Progenitor cell of endocrine pancreas (in vitro differentiated cells): Measurements from ENCODE around the gene CLSTN2. TPM values are rescaled to one million over a fixed set of nuclear protein-coding genes. Genes with fewer than 3 reads are reported as not detected.

ENCODE experiments used
- DNase-seq: peaks from one replicate; pipeline ENCODE4 v3.0.0; 2021; ENCODE audit warnings: low spot score; ENCODE audit not compliant: unreplicated experiment
- H3K27ac Mint-ChIP-seq: 2 replicates; pipeline ENCODE4 v1.8.0; 2021; ENCODE audit warnings: mild to moderate bottlenecking, moderate library complexity, mixed read lengths
- H3K27me3 Mint-ChIP-seq: 2 replicates; pipeline ENCODE4 v1.8.0; 2021; ENCODE audit warnings: mixed read lengths
- H3K36me3 Mint-ChIP-seq: 2 replicates; pipeline ENCODE4 v1.8.0; 2022; ENCODE audit warnings: mixed read lengths; ENCODE audit not compliant: insufficient read depth
- H3K4me1 Mint-ChIP-seq: 2 replicates; pipeline ENCODE4 v1.8.0; 2021; ENCODE audit warnings: low read depth, mixed read lengths
- H3K4me3 Mint-ChIP-seq: 2 replicates; pipeline ENCODE4 v1.8.0; 2021; ENCODE audit warnings: low read depth, mild to moderate bottlenecking, moderate library complexity, mixed read lengths
- H3K9me3 Mint-ChIP-seq: 2 replicates; pipeline ENCODE4 v1.8.0; 2021; ENCODE audit warnings: low read depth, mixed read lengths
- long read RNA-seq: library from polyadenylated mRNA; unstranded; transcript quantifications from one replicate; pipeline ENCODE4 v2.0.0, GENCODE V29; 2020
- total RNA-seq: library from RNA; stranded (reverse); gene quantifications from 2 replicates; pipeline ENCODE4 v1.2.1, GENCODE V29; 2021
- TF ChIP-seq, protein P1 (sequence below): fragments of 200-600 bp; sonication (generic); IDR thresholded peaks from one replicate; pipeline ENCODE4 v1.5.0; 2021; ENCODE audit warnings: antibody characterized with exemption, mild to moderate bottlenecking; ENCODE audit not compliant: unreplicated experiment

The CLSTN2 gene
- total RNA-seq = 2.8 and 2.9 TPM in 2 replicates
- long read RNA-seq, partial matches to known transcripts = 3 of 4 reads
- long read RNA-seq, other reads (novel, unspliced or antisense) = 1 of 4 reads

DNA sequence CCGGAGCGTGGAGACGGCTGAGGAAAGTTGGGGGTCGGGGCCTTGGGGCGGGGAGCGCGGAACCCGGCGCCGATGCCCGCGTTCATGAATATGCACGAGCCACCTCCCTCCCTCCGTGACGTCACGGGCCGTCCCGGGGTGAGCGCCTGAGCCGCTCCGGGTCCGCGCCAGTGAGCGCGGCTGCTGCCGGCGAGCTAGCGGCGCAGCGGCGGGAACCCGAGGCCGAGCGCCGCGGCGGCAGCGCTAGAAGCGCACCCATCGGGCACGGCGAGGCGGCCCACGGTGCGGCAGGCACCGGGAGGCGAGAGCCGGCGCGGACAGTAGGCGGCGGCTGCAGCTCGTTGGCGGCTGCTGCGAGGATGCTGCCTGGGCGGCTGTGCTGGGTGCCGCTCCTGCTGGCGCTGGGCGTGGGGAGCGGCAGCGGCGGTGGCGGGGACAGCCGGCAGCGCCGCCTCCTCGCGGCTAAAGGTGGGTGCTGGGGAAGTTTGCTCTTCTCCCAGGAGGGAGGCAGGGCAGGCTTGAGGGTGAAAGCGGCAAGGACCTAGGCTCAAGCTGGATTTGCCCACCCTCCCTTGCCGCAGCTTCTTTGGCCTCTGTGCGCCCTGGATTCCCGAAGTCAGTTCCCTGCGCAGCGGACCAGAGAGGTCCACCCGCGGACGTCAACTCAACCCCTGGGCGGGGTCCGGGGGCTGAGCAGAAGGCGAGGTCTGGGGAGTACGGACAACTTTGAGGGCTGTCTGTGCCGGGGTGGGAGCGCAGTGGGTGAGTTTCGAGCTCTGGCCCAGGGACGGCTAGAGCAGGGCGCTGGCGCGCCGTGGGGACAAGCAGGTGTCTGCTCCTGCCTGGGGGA is at the start of gene CLSTN2:
TSS of gene CLSTN2 (plus strand) at position 170 of the 850 bp plus-strand sequence.
- Mint-ChIP-seq H3K4me3 (peak within 1 kb of the TSS; percentile 77), H3K27me3 (peaks cover 61% of the 10 kb centered on the region), H3K27ac (no peak within 1 kb of the TSS), H3K9me3 (no peaks in the 10 kb centered on the region), H3K4me1 (peaks cover 11% of the 10 kb centered on the region), H3K36me3 (no peaks in the 10 kb centered on the region)
- peak; percentile 66 for DNase-seq
- TF ChIP-seq, protein P1, sequence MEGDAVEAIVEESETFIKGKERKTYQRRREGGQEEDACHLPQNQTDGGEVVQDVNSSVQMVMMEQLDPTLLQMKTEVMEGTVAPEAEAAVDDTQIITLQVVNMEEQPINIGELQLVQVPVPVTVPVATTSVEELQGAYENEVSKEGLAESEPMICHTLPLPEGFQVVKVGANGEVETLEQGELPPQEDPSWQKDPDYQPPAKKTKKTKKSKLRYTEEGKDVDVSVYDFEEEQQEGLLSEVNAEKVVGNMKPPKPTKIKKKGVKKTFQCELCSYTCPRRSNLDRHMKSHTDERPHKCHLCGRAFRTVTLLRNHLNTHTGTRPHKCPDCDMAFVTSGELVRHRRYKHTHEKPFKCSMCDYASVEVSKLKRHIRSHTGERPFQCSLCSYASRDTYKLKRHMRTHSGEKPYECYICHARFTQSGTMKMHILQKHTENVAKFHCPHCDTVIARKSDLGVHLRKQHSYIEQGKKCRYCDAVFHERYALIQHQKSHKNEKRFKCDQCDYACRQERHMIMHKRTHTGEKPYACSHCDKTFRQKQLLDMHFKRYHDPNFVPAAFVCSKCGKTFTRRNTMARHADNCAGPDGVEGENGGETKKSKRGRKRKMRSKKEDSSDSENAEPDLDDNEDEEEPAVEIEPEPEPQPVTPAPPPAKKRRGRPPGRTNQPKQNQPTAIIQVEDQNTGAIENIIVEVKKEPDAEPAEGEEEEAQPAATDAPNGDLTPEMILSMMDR = no peak

DNA sequence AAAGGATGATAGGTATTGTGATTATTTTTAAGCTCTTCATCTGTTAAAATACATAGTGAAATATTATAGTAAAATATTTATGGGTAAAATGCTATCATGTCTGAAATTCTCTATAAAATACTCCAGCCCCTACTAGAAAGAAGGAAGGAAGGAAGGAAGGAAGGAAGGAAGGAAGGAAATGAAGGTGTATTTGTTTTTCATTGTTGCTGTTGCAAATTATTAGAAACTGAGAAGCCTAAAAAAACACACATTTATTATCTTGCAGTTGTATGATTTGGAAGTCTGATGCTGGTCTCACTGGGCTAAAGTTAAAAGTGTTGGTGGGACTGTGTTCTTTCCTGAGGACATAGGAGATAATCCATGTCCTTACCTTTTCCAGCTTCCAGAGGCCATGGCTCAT is 47.6 kb upstream of the CLSTN2 start:
- DNase-seq = no peak
- no peak overlapping the region for H3K4me3 Mint-ChIP-seq
- H3K27me3 Mint-ChIP-seq = no peaks in the 10 kb centered on the region
- H3K27ac Mint-ChIP-seq = no peak overlapping the region
- TF ChIP-seq, protein P1 = no peak
- peaks cover 10% of the 10 kb centered on the region for H3K9me3 Mint-ChIP-seq
- no peaks in the 10 kb centered on the region for H3K4me1 Mint-ChIP-seq
- no peaks in the 10 kb centered on the region for H3K36me3 Mint-ChIP-seq

- H3K27me3 Mint-ChIP-seq = no peaks in the 10 kb centered on the region
- H3K27ac Mint-ChIP-seq = no peak overlapping the region
- no peaks in the 10 kb centered on the region for H3K4me1 Mint-ChIP-seq
Measured at GRCh38 chr3:139888561-139889140, 46.3 kb upstream of the CLSTN2 start.

DNA sequence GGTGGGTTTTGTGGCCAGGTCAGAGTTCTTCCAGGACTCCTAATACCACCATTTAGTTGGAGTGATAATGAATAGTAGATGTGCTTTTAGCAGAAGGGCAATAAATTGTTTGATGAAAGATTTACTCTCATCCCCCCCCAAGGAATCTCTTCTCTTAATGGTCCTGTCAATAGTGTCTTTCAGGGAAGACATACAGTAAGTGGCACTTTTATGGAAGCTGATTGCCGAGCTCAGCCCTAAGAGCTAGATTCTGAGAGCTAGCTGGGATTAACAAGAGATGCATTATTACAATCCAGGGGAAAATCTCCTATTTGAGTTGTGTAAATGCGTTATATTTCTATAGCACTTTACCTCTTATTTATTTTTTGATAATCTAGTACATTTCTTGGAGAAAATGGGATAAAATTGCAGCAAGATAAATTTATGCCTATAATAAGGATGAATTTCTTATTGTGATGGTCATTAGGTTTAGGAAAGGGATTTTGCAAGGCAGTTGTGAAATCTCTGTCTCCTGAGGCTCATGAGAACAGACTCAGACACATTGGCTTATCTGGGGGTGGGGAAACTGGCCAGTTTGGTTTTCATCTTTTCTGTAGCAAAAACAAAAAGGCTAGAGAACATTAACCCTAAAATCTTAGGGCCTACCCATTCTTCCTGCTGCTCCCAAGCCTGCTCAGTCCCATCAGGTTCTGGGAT is 41.6 kb upstream of the CLSTN2 start:
- H3K27ac Mint-ChIP-seq = no peak overlapping the region
- H3K4me1 Mint-ChIP-seq = no peaks in the 10 kb centered on the region
- no peak overlapping the region for H3K4me3 Mint-ChIP-seq
- H3K9me3 Mint-ChIP-seq = no peaks in the 10 kb centered on the region
- no peak for DNase-seq
- TF ChIP-seq, protein P1 = no peak
- no peaks in the 10 kb centered on the region for H3K27me3 Mint-ChIP-seq
- H3K36me3 Mint-ChIP-seq = no peaks in the 10 kb centered on the region

More at GRCh38 chr3:139888561-139889140, 46.3 kb upstream of the CLSTN2 start:
- Mint-ChIP-seq H3K4me3 (no peak overlapping the region), H3K9me3 (peaks cover 5% of the 10 kb centered on the region), H3K36me3 (no peaks in the 10 kb centered on the region)
- TF ChIP-seq, protein P1 = no peak
- no peak for DNase-seq

GRCh38 chr3:139893963-139894642 is 40.9 kb upstream of the CLSTN2 start:
- DNase-seq = no peak
- Mint-ChIP-seq H3K36me3 (no peaks in the 10 kb centered on the region), H3K4me1 (no peaks in the 10 kb centered on the region), H3K27ac (no peak overlapping the region), H3K9me3 (no peaks in the 10 kb centered on the region), H3K4me3 (no peak overlapping the region), H3K27me3 (no peaks in the 10 kb centered on the region)
- TF ChIP-seq, protein P1 = no peak
